Measurements from ENCODE around the gene TPSG1.

DNA sequence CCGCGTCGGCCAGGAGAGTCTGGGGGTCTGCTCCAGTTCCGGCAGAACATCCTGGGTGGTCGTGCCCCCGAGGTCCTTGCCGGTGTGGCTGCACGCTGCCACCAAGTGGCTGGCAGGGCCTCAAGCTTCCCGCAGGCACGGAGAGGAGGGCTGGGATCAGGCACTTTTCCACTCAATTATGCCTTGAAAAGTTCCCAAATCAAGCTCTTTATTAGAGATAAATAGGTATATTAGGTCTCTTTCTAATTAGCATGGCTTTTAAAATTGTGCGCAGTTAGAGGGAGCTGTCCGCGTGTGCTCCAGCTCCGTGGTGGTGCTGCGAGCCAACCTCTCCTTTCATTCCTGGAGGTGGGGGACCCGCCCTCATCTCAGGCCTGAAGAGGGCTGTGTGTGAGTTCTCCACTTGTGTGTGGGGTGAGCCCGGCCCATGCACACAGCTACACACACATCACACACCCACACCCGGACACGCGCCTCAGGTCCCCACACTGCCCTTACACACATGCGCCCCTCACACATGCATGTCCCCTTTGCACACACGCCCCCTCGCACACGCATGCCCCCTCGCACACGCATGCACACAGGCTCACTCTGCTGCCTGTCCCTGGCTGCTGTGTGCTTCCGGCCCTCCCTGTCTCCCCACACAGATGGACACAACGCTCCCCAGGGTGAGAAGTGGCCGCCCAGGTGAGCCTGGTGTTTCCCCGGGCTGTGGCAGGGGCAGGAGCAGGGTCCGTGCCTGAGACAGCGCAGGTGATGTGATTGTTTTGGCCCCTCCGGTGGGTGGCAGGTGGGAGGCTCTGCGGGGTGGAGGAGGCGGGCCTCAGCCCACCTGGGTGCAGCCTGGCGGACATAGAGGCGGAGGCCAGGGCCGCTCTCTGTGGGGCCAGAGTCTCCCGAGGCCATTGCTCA, 43.4 kb downstream of the TPSG1 start:
- TF ChIP-seq POLR2A (IDR thresholded peaks at IDR 0.05) = no peak
- TF ChIP-seq, protein P1, sequence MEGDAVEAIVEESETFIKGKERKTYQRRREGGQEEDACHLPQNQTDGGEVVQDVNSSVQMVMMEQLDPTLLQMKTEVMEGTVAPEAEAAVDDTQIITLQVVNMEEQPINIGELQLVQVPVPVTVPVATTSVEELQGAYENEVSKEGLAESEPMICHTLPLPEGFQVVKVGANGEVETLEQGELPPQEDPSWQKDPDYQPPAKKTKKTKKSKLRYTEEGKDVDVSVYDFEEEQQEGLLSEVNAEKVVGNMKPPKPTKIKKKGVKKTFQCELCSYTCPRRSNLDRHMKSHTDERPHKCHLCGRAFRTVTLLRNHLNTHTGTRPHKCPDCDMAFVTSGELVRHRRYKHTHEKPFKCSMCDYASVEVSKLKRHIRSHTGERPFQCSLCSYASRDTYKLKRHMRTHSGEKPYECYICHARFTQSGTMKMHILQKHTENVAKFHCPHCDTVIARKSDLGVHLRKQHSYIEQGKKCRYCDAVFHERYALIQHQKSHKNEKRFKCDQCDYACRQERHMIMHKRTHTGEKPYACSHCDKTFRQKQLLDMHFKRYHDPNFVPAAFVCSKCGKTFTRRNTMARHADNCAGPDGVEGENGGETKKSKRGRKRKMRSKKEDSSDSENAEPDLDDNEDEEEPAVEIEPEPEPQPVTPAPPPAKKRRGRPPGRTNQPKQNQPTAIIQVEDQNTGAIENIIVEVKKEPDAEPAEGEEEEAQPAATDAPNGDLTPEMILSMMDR (IDR thresholded peaks at IDR 0.05) = no peak
- TF ChIP-seq EP300 (IDR thresholded peaks at IDR 0.05) = no peak
